GM15510 (cell line): ENCODE data around the gene NOS1AP.

ENCODE experiments used
- POLR2A ChIP-seq: IDR thresholded peaks from 3 replicates; pipeline ENCODE4 v1.6.1; 2011; ENCODE audit warnings: borderline replicate concordance; ENCODE audit not compliant: insufficient read length; ENCODE audit errors: extremely low read depth

NOS1AP gene

DNA sequence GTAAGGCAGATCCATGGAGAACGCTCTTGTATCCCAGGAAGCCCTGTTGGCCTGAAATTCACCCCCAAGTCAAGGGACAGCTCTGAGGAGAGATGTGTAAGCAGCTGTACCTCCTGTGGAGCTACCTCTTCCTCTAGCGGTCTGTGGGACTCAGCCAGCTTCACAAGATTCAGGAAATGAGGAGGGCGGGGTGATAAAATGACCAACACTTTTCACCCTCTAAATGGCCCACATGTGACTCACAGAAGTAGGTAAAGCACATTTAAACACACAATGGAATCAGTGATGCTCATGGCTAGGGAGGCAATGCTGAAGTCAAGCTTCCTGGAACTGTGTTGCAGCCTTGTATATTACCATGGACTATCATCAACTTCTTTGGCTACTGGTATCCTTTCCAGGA is 342.5 kb downstream of the NOS1AP start, which contains the start of gene SH2D1B:
TSS of gene SH2D1B (minus strand) at position 135 of the 400 bp plus-strand sequence. CDS start at position 15, 120 bp downstream.
- no peak for TF ChIP-seq POLR2A

- TF ChIP-seq POLR2A, result no peak
Measured at GRCh38 chr1:162416215-162416614, 346.7 kb downstream of the NOS1AP start.

- no peak for TF ChIP-seq POLR2A
Measured at GRCh38 chr1:162416909-162417308, 347.4 kb downstream of the NOS1AP start.

DNA sequence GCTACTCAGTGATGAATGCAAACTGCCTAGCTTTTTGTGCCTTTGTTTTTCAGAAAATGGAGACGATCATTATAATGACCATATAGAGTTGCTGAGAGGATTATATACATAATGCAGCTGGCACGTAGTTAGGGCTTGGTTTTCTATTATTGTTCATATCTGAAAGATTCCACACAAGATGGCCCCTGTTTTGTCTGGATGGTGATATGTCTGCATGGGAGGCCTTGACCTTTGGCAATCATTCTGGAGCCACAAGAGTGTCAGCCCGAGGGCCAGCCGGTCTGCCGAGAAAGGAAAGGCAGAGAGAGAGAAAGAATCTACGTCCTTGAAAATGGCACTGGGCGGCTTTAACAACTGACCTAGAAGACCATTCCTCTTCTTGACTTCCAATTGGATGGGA is 348.2 kb downstream of the NOS1AP start:
- TF ChIP-seq POLR2A, result no peak
